GM12873 (cell line): Measurements from ENCODE around the gene IL12B.

Experiments used
- CTCF ChIP-seq: IDR thresholded peaks from 2 replicates; pipeline ENCODE4 v1.5.1; 2012; ENCODE audit warnings: low read depth, mild to moderate bottlenecking, moderate library complexity, low read length, control low read depth; ENCODE audit not compliant: insufficient read depth; ENCODE audit errors: missing control alignments

The IL12B gene

GRCh38 chr5:159343295-159344094 is 13.2 kb upstream of the IL12B start:
- TF ChIP-seq CTCF = no peak

DNA sequence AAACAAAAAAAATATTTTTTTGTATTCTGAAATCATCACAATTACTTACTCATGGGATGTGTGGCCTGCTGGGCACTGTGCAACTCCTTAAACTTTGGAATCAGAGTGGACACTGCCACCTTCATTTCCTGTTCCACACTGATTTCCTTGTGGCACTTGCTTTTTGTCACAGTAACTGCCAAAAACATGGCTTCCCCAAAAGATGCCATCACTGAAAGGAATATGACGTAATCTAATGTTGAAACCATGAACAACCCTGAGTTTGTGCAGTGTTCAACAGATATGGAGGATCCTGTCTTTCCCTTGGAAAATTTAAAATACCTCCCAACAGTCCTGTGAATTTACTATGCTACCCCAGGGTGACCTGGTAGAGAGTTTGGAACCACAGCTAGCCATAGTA is 12.6 kb upstream of the IL12B start:
- TF ChIP-seq CTCF = no peak

DNA sequence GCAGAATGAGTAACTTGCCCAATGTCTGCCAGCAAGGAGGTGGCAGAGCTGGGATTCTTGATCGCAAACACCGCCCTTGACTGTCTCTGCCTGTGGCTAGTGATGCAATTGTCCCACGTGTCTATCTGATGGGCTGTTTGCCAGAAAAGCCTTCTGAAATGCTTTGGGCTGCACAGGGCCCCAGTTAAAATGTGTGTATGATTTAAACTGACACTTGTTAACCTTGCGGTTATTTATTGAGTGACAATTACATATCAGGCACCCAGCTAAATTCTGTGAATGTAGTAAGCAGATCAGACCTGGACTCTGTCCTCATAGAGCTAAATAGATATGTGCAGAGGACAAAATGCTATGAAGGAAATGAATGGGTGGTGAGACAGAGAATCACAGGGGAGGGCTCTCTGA is 11.6 kb upstream of the IL12B start:
- no peak for TF ChIP-seq CTCF

DNA sequence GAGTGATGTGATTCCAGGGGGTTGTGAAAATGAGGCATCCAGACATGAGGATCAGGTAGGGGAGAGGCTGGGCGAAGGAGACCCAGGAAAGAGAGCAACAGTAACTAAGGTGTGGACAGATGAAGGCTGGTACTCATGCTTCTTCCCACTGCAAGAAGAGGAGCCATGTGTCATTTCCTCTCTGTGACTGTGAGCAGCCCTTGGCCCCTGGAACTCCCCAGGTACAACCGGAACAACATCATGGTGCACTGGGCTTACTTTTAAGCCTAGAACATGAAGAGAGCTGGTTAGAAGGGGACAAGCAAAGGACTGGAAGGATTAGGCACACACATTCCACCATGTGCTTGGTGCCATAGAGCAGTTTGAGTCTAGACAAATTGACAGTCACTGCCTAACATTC is 10.9 kb upstream of the IL12B start:
- no peak for TF ChIP-seq CTCF

GRCh38 chr5:159340511-159340910 is 10.2 kb upstream of the IL12B start:
- TF ChIP-seq CTCF = no peak

- no peak for TF ChIP-seq CTCF
Observed at GRCh38 chr5:159339460-159339859, 9.2 kb upstream of the IL12B start.

- TF ChIP-seq CTCF = no peak
Observed at GRCh38 chr5:159338118-159338517, 7.8 kb upstream of the IL12B start.
